Loucy (cell line): ENCODE data around the gene RPS6KA4.

Experiments used
- EZH2phosphoT487 ChIP-seq: fragments of 200-600 bp; IDR thresholded peaks from 2 replicates; pipeline ENCODE4 v1.6.1; 2018; ENCODE audit warnings: antibody characterized with exemption, mild to moderate bottlenecking, moderate library complexity, borderline replicate concordance
- TF ChIP-seq, protein P1 (sequence below): fragments of 200-600 bp; sonication (generic); conservative IDR thresholded peaks from 2 replicates; pipeline ENCODE4 v1.5.1; 2014; ENCODE audit warnings: mild to moderate bottlenecking, antibody characterized with exemption, low read length

GRCh38 chr11:64324692-64325469 is 34.1 kb upstream of the RPS6KA4 start:
- TF ChIP-seq, protein P1, sequence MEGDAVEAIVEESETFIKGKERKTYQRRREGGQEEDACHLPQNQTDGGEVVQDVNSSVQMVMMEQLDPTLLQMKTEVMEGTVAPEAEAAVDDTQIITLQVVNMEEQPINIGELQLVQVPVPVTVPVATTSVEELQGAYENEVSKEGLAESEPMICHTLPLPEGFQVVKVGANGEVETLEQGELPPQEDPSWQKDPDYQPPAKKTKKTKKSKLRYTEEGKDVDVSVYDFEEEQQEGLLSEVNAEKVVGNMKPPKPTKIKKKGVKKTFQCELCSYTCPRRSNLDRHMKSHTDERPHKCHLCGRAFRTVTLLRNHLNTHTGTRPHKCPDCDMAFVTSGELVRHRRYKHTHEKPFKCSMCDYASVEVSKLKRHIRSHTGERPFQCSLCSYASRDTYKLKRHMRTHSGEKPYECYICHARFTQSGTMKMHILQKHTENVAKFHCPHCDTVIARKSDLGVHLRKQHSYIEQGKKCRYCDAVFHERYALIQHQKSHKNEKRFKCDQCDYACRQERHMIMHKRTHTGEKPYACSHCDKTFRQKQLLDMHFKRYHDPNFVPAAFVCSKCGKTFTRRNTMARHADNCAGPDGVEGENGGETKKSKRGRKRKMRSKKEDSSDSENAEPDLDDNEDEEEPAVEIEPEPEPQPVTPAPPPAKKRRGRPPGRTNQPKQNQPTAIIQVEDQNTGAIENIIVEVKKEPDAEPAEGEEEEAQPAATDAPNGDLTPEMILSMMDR: no peak
- TF ChIP-seq EZH2phosphoT487: no peak
